ENCODE data around the gene XAB2.

DNA sequence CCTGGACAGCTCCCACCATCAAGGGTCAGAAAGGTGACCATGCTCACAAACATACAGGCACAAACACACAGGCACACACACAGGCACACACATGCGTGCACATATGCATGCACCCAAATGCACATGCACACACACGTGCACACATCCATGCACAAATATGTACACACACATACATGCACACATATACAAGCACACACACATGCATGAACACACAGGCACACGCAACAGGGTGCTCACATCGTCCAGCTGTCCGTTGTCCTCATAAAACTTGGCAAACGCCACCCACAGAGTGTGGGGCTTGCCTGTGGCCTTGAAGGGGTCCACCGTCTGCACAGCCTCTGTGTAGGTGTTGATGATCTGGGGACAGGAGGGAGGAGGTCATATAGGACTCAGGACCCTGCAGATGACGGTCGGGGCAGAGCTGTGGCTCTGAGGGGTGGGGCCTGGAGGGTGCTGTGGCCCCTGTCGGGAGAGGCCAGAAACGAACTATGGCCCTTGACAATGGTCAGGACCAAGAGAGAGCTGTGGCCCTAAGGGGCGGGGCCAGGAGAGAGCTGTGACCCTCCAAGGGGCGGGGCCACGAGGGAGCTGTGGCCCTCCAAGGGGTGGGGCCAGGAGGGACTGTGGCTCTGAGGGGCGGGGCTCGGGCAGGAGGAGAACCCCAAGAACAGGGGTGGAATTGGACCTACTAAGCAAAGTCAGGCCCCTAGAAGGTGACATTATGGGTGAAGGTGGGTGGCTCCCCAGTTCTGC lies 6.2 kb downstream of the XAB2 start:
- TF ChIP-seq EZH2phosphoT487 (IDR thresholded peaks at IDR 0.05; ENCODE audit: insufficient read depth, low read depth) (no peak), EZH2 (IDR thresholded peaks at IDR 0.05; ENCODE audit: insufficient read depth, poor library complexity, severe bottlenecking) (no peak)
